Activated CD4-positive, alpha-beta T cell treated with anti-CD3 and anti-CD28 coated beads for 4 hours (primary cell): ENCODE data around the gene PLA2G4E.

ENCODE experiments used
- DNase-seq, 2 donors: peaks; one replicate each; pipeline ENCODE4 v3.0.0-alpha.2; 2020

Gene PLA2G4E

GRCh38 chr15:42020713-42021273 is at the start of gene PLA2G4E:
Gene PLA2G4E, minus strand, starts transcription at chr15:42021042. Its CDS starts 12 bp downstream, at chr15:42021030.
- DNase-seq = no peak

GRCh38 chr15:42070279-42070975 is 49.6 kb upstream of the PLA2G4E start:
- DNase-seq = no peak

- DNase-seq = no peak
These were observed 48.8 kb upstream of the PLA2G4E start for GRCh38 chr15:42069496-42070278.

- DNase-seq = no peak
These were observed 48.2 kb upstream of the PLA2G4E start for GRCh38 chr15:42069025-42069424.

GRCh38 chr15:42068601-42069000 is 47.8 kb upstream of the PLA2G4E start:
- DNase-seq = no peak

GRCh38 chr15:42066764-42067415 is 46.0 kb upstream of the PLA2G4E start:
- no peak for DNase-seq

GRCh38 chr15:42065468-42065867 is 44.6 kb upstream of the PLA2G4E start:
- no peak for DNase-seq

- DNase-seq = no peak
These were observed 44.2 kb upstream of the PLA2G4E start for GRCh38 chr15:42065033-42065432.

- no peak for DNase-seq
These were observed 43.4 kb upstream of the PLA2G4E start for GRCh38 chr15:42064271-42064670.

GRCh38 chr15:42063122-42063848 is 42.4 kb upstream of the PLA2G4E start:
- no peak for DNase-seq

- DNase-seq = no peak
These were observed 41.5 kb upstream of the PLA2G4E start for GRCh38 chr15:42062284-42062806.

- no peak for DNase-seq
These were observed 40.0 kb upstream of the PLA2G4E start for GRCh38 chr15:42060797-42061196.

GRCh38 chr15:42060477-42060763 is 39.6 kb upstream of the PLA2G4E start:
- DNase-seq = no peak

- DNase-seq = peak; percentile 52 to 70
These were observed 39.0 kb upstream of the PLA2G4E start for GRCh38 chr15:42059661-42060476.

- no peak for DNase-seq
These were observed 37.9 kb upstream of the PLA2G4E start for GRCh38 chr15:42058791-42059190.

GRCh38 chr15:42057799-42058646 is 37.2 kb upstream of the PLA2G4E start:
- no peak for DNase-seq

GRCh38 chr15:42056934-42057798 is 36.3 kb upstream of the PLA2G4E start:
- peak; percentile 39 to 58 for DNase-seq

GRCh38 chr15:42053914-42054313 is 33.1 kb upstream of the PLA2G4E start:
- DNase-seq = no peak

- no peak for DNase-seq
These were observed 32.2 kb upstream of the PLA2G4E start for GRCh38 chr15:42053010-42053409.
